ENCODE results near the gene HAO1.
A peak's percentile ranks its signal among the peaks of the same experiment; 100 is the strongest.
"Not testable (repeated sequence)": the region's sequence is repeated elsewhere in the genome, so short reads cannot be mapped to it uniquely, and the experiment has no call there.

HAO1 gene

DNA sequence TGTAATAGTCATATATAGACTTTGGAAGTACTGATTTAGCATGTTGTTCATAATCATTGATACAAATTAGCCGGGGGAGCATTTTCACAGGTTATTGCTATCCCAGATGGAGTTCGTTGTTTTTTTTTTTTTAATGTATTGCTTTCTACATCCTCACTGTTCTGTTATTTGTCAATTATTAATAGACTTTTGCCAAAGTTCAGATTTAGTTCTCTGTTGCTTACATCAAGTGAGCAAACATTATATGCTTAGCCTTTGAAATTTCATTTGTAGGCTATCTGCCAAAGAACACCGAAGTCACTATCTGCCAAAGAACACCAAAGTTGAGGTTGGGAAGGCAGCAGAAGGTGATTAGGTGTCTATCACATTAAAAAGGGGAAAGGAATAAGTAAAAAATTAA lies at the start of gene HAO1:
Gene HAO1, minus strand, starts transcription at position 118 of the 400 bp plus-strand sequence. Its CDS starts 36 bp downstream, at position 82.
- no peak for DNase-seq

DNA sequence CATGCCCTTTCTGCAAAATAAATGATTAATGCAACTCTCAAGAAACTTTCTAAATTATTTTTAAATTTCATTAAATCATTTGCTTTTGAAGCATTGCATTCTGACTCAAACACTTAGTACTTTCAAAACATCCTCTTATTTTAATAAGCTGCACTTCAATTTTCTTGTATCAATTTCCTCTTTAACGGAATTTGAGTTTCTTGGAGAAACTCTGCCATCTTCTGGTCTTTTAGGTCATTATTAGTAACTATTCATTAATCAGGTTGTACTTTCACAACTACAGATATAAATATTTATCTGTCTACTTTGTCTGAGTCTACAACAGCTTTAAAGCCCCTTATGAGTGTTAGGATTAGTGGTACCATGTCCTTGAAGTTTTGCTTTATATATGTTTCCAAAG lies 49.1 kb upstream of the HAO1 start:
- no peak for DNase-seq

DNA sequence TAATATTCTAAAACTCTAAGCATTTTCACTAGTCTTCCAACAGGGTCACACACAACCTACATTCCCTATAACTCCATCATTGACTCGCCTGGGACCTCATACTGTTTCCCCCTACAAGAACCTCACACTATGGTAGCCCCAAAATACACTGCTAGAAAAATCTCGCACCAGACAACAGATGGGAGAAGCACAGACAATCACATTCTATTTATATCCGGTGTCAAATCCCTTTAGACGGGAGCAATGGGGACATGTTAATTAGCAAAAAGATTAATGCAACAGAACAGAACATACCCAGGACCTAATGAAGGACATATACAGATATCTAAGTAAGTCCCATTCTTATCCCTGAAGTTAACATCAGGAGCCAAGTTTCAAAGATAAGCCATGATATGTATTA lies 45.7 kb upstream of the HAO1 start:
- no peak for DNase-seq

DNA sequence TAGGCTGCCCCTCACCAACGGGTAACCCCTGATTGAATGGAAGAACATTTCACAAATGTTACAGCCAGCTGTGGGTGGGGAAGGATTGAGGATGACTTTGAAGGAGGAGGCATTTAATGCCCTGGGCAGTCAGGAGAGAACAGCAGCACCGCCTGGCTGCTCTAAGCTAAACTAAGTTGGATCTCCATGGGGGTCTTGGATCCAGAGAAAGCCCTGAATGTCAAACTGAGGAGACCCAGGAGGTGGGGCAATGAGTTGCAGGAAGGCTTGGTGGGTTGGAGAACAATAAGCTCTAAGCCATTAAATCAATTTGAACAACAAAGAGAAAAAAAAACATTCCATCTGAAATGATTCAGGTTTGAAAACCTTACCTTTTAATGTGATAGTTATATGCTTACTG lies 43.9 kb upstream of the HAO1 start:
- DNase-seq: no peak

DNA sequence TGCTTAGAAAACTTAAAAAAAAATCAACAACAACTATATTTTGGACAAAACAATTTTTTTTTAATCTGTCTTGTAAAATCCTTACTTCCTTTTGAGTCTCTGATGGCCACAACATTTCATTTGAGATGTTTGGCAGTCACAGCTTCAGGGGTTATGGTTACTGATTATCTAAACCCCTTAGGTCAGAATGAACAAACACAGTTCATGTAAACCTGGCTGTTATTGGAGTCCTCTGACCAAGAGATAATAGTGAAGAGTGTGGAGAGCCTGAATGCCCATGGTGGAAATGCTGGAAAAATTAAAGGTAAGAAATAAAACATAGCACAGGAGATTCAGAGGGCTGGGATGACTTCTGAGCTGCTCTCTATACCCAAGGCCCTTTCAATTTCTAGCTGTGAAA lies 41.1 kb upstream of the HAO1 start:
- no peak for DNase-seq

DNA sequence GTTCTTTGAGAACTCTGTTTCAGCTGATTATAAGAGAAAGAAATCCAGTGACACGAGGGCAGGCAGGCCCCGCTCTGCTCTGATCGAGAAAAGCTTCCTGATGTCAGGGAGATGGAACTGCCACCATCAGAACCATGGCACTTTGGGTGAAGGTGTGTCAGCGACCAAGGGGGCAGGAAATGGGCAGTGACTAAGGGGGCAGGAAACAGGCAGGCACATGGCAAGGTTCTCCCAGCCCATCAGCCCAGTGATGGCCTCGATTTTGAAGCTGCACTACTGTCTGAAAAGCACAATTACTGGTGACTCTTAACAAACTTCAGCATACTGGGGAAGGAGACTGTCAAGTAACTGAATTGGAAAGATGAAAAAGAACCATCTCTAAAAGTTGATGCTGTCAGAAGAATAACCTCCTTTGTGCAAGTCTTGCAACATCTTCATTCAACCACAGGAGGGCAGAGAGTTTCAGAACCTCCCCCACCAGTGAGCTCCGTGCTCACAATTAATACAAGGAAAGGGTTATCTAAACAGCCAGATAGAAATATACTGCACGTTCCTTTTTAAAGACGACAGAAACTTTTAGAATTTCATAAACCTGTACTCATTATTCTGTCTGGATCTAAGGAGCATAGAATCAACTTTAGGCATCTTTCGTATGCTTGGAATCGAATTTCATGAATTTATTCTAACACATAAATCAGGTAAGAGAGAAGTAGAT lies 40.2 kb upstream of the HAO1 start:
- DNase-seq: peak; percentile 15

DNA sequence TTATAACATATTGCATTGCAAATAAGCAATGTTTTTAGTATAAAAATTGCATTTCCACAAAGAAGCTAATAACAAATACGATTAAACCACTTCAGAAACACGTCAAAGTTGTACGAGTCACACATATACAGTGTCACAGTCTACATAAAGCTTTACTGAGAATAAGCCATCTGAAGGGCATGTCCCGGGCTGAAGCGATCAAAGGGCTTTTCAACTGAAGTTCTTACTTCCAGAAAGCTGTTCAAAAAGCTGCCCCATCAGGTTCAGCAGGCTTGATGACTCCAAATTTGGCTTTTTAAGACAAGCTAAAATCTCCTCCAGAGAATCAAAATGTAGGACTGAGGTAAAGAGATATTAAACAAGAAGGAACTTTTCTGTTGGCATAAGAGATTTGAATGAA lies 37.5 kb upstream of the HAO1 start:
- no peak for DNase-seq

DNA sequence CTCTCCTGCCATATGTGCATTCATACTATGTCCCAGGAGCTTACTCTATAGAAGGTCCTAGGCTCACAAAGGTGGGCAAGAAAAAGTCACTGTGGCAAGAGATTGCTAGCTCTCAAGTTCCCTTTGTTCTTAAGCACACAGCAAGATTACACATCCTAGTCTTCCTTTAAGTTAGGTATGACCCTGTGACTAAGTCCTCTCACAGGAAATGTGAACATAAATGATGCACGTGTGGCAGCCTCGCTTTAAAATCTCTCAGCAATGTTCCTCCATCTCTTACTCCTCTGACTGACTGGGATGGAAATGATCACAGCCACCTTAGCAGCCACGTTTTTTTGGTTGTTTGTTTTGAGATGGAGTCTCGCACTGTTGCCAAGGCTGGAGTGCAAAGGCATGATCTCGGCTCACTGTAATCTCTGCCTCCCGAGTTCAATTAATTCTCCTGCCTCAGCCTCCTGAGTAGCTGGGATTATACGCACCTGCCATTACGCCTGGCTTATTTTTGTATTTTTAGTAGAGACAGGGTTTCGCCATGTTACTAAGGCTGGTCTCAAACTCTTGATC lies 35.7 kb upstream of the HAO1 start:
- no peak for DNase-seq

DNA sequence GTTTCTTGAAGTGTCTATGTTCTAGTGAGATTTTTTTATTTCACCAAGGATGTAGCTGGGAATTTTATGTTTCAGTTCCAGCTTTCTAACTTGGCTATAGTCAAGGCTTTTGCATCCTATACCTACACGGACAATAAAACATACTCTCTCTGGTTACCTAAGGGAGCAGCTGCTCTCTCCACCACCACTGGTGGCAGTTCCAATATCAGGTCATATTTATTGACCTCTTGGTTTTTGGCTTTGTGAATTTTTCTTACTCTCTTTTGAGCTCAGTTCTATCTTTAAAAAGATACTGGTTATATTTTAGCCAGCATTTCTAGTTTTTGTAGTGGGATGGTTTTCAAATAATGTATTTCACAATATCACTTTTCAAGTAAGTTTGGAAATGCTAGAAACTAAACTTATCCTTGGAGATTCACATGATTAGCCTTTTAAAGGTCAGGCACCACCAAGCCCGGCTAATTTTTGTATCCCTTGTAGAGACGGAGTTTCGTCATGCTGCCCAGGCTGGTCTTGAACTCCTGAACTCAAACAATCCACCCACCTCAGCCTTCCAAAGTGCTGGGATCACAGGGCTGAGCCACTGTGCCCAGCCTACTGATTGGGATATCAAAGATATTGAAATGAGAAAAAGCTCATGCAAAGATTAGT lies 34.7 kb upstream of the HAO1 start:
- DNase-seq: no peak

DNA sequence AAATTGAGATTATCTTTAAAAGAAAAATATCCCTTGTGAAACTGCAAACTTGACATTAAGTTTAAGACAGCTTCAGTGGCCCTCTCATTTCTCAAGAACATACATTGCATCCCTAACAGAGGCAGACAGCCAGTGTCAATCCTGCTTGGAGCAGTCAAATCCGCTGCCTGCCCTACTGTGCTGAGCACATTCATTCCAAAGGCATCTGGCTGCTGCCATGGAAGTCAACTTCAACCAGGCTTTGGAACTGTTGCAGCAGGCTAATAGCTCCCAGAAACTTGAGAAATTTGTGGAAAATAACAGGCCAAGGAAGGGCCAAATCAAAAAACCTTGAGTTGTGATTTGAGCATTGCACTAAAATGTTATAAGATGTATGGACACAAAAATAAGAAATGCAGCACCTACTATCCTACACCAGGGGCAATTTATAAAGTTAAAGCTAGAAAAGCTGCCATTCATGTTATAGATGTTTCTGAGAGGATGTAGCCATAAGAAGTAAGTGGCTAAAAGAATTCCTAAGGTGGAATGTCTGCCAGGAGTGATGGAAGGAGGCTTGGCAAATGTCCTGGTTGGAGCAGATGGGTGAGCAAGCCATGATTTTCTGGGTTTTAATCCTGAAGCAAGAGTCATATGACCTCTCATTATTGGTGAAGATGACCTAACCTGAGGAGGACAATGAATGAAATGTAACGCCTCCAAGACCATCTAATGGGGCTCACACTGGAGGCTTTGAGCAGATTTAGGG lies 31.4 kb upstream of the HAO1 start:
- DNase-seq: no peak

DNA sequence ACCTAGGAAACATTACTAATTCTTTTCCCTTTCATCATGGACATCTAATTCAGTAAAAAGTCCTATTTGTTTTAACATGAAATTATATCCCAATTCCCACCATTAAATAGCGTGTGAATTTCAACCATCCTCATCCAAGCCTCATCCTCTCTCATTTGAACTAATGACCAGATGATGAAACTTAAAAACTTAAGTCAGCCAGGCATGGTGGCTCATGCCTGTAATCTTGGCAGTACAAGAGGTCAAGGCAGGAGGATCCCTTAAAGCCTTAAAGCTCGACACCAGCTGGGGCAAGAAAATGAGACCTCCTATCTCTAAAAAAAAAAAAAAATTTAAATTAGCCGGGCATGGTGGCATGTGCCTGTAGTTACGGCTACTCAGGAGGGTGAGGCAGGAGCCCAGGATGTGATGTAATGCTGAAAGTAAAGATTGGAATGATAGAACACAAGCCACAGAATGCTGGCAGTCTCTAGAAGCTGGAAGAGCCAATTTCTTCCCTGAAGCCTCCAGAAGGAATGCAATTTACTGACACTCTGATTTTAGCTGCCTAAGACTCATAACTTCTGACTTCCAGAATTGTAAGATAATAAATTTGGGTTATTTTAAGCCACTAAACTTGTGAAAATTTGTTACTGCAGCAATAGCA lies 27.1 kb upstream of the HAO1 start:
- no peak for DNase-seq

DNA sequence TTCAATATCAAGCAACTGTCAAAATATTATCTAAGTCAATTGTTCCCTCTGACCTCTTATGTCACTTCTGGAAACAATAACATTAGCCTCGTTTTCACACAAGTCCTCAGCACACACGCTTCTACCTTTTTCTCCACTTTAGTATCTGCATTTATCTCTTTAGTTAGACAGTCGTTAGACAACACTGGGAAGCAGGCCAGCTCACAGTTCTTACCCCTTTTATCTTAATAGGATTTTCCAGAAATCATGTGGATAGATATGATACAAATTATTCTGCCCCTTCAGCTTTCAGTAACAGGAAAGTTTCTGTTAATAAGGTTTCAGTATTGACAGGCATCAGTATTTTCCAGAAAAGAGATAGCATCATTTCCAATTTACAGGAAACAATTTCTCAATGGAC lies 25.9 kb upstream of the HAO1 start:
- DNase-seq: no peak

DNA sequence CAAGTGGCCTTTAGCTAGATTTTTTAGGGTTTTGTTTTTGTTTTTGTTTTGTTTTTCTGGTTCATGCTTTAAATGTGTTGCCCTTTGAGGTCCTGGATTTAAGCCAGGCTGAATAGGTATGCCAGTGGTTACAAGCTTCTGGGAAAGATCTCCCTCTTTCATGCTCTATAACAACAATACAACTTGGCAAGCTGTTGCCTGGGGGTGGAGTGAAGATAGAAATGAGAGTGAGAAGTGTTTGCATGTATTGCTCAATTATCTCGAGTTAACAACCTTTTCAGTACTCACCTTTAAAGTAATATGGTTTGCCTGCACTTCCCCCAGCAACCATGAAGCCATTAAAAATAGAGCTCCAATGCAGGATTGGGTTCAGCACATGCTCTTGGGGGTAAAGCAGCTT lies 19.2 kb upstream of the HAO1 start:
- DNase-seq: no peak

DNA sequence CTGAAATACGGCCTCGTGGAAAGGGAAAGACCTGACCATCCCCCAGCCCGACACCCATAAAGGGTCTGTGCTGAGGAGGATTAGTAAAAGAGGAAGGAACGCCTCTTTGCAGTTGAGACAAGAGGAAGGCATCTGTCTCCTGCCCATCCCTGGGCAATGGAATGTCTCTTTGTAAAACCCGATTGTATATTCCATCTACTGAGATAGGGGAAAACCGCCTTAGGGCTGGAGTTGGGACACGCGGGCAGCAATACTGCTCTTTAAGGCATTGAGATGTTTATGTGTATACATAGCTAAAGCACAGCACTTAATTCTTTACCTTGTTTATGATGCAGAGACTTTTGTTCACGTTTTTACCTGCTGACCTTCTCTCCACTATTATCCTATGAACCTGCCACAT lies 16.3 kb upstream of the HAO1 start:
- not testable (repeated sequence) for DNase-seq

DNA sequence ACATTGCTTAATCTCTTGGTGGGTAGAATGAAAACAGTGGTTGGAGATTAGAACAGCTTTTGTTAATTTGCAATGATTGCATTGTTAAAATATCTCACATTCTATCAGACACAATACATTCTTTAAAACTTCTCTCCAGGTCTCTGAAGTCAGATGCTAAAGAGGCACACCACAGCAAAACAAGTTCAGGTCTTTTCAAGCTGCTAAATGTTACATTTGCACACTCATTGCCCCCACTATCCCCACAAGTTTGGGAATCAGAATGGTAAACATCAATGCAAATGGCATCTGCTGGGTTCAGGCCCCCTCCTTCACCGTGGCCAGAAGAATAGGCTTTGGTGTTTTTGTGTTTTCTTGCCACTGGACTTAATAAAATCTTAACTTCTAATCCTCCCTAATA lies 10.1 kb upstream of the HAO1 start:
- no peak for DNase-seq

DNA sequence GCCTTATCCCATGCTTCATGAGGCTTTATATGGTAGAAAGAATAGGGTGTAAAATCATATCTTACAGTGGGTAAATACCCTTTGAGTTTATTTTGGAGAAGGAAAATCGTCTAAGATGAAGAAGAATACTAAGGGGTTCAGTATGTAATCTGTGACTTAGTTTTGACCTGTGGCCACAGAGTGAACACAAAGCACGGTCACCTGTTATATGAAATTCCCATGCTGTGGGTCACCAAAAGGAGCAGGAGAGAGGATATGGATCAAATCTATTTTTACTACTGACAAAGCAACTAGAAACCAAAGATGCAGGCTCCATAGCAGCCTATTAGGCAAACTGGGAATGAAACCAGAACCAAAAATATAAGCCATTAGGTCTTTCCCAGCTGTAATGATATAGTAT lies 3.6 kb upstream of the HAO1 start:
- DNase-seq: no peak

DNA sequence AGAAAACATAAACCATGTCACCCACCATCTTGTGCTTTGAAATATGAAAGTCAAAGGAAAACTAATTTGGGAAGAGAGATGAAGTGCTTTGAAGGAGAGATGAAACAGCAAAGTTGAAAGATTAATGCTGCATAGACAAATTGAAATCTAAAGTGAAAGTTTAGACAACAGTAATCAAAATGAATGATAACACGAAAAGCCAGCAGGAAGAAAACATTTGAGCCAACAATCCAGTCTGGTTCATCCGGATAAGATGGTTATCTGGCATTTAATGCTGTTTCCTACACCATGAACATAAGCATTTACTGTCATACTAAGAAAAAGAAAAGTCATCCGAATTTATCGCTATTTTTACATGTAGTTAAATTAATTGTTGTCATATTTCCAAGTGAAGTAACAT lies 595 bp downstream of the HAO1 start:
- no peak for DNase-seq

DNA sequence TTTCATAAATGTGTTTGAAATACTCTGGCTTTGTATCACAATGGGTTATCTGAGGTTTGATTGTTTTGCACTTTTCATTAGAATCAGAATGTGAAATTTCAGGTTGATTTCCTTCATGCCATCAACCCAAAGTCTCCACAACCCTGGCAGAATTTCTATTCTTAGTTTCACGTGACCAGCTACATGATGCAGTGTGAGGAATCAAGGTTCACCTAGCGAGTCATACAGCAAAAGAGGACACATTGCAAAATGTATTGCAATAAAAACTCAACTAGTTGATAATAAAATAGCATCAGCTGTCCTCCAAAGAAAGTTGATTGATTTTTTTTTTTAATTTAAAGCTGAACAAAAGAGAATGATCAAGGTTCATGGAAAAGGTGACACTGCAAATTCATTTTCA lies 2.2 kb downstream of the HAO1 start:
- no peak for DNase-seq

DNA sequence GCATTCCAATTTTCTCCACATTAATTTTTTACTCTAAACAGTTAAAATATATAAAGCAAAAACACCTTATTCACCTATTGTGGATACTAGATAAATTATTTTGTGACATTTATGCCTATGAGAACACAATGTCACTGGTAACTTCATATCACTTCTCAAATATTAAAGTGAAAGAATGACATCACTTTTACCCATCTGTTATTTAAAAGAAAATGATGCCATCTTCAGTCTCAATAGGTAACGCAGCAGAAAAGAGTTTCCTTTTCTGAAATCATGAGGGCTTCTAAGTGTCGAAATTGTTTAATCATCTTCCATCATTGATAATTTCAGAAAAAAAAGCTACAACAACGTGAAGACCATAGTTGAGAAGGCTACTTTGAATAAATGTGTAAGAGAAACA lies 2.9 kb downstream of the HAO1 start:
- no peak for DNase-seq

DNA sequence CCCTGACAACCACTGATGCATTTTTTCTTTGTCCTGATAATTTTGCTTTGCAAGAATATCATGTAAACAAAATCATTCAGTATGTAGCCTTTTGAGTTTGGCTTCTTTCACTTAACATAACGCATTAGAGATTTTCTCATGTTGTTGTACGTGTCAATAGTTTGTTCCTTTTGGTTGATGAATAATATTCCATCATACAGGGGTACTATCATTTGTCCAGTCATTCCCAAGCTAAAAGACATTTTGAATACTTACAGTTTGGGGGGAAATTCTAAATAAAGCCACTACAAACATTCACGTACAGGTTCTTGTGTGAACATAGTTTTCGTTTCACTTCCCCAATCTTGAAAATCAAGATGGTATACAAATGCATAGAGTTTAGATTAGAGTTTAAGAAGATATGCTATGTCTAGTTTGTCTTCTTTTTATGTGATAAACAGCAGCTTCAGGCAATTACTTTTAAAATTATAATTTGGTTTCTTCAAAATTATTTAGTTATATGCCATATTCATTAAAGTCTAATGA lies 5.2 kb downstream of the HAO1 start:
- DNase-seq: no peak

DNA sequence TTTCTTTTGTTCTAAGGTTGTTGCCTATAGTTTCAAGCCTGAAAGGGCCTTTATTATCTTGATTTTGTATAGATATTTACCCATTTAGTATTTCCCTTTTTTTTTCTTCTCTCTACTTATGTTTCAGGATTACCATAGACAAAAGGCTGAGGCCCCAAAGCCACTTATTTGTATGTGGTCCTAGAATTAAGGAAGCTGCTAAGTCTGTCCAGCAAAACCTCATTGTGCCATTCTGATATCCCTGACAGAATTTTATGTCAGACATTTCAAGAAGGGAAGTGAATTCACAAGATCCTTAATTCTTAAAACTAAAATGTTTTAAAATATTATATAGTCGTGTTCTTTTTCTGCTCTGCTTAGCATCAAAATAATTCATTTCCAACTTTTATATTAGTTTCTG lies 6.9 kb downstream of the HAO1 start:
- DNase-seq: no peak

DNA sequence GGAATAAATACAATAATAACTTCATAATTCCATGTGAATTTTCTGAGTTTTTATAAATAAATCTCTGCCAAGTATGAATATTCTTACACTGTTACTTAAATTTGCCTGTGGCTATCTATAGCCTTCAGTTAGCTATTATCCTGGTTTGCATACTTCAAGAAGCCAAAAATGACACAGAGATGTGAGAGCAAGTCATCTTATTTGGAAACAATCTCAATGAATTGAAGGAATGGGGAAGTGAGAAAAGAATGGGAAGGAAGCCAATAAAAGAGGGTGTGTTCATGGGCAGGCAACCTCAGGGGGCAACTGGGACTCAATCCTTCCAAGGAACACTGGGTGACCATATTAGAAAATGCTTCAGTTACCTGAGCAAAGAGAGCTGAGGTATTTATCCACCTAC lies 9.9 kb downstream of the HAO1 start:
- no peak for DNase-seq

DNA sequence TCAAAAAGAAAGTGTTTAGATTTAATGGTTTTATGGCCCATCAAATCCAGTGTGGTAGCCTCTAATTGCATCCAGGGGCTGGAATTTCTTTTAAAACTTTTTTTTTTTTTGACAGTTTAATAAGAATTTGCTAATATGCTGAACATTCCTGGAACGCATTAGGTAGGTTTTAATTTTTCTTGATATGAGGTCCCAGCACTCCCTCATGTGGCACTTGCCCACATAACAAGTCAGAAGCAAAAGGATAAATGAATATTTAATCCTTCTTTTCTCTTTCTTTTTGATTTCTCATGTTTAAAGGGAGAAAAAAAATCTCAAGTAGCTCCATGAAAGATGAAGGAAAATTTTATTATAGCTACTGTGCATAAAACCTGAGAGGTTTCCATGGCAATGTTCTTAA lies 13.5 kb downstream of the HAO1 start:
- DNase-seq: no peak

Measured in CD4-positive, alpha-beta T cell treated with Interleukin-4 for 4 hours (primary cell).